ENCODE results near the gene GPR15. TPM values are rescaled to one million over a fixed set of nuclear protein-coding genes. Genes with fewer than 3 reads are reported as not detected.

GPR15 gene
- polyA plus RNA-seq, 2 donors = 0.31 to 0.86 TPM

DNA sequence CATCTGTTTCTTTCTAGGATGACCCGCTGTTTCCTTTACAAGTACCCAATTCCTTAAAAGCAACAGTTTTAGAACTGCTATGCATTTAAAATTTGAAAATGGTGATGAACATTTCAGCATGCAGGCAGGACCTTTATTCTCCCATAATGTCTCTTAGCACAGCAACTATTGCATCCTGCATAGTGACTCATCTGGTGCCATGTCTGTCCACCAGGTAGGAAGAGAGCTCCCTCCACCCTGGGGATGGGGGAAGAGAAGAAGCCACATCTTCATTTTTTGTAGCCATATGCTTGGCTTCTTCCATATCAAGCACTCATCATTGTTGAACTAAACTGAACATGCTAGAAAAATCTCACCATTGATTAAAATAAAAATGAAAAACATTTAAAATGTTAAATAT, 9.9 kb downstream of the GPR15 start:
- Histone ChIP-seq H3K36me3 (ENCODE audit: control insufficient read depth in 2 of 2, insufficient read depth in 2 of 2, low read length in 1 of 2) (no peaks in the 10 kb centered on the region), H3K27ac (ENCODE audit: low read depth in 2 of 2, low read length in 1 of 2) (no peak overlapping the region), H3K4me3 (ENCODE audit: low read depth in 1 of 2, low read length in 2 of 2) (no peak overlapping the region), H3K27me3 (ENCODE audit: control insufficient read depth in 1 of 2, insufficient read depth in 2 of 2, low read length in 2 of 2) (no peaks in the 10 kb centered on the region), H3K4me1 (ENCODE audit: control insufficient read depth in 2 of 2, insufficient read depth in 2 of 2, low read length in 1 of 2) (no peaks in the 10 kb centered on the region), H3K9me3 (ENCODE audit: control insufficient read depth in 2 of 2, insufficient read depth in 1 of 2, low read depth in 1 of 2, low read length in 1 of 2) (no peaks in the 10 kb centered on the region)
- 91 to 92% methylated on average over 1 of the region's 1 CpG for WGBS, 2 donors

DNA sequence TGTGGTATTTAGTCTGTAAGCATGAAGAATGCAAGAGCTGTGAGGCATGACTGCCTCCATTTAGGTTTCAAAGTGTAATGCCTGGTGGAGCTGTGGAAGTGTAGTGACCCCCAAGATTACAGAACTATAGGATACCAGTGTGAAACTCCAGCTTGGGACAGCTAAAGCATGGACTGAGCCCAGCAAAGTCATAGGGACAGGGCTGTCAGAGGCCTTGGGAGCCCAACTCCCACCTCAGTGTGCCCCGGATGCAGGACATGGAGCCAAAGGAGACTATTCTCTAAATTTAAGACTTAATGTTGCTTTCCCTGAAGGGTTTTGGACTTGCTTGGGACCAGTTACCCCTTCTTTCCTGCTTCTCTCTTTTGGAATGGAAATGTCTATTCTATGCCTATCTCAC, 10.8 kb downstream of the GPR15 start:
- 91 to 92% methylated on average over 1 of the region's 1 CpG for WGBS, 2 donors
- H3K4me3 ChIP-seq (ENCODE audit: low read depth in 1 of 2, low read length in 2 of 2) = no peak overlapping the region
- H3K4me1 ChIP-seq (ENCODE audit: control insufficient read depth in 2 of 2, insufficient read depth in 2 of 2, low read length in 1 of 2) = no peaks in the 10 kb centered on the region
- H3K27ac ChIP-seq (ENCODE audit: low read depth in 2 of 2, low read length in 1 of 2) = no peak overlapping the region
- H3K27me3 ChIP-seq (ENCODE audit: control insufficient read depth in 1 of 2, insufficient read depth in 2 of 2, low read length in 2 of 2) = no peaks in the 10 kb centered on the region
- no peaks in the 10 kb centered on the region for H3K9me3 ChIP-seq (ENCODE audit: control insufficient read depth in 2 of 2, insufficient read depth in 1 of 2, low read depth in 1 of 2, low read length in 1 of 2)
- H3K36me3 ChIP-seq (ENCODE audit: control insufficient read depth in 2 of 2, insufficient read depth in 2 of 2, low read length in 1 of 2) = no peaks in the 10 kb centered on the region

DNA sequence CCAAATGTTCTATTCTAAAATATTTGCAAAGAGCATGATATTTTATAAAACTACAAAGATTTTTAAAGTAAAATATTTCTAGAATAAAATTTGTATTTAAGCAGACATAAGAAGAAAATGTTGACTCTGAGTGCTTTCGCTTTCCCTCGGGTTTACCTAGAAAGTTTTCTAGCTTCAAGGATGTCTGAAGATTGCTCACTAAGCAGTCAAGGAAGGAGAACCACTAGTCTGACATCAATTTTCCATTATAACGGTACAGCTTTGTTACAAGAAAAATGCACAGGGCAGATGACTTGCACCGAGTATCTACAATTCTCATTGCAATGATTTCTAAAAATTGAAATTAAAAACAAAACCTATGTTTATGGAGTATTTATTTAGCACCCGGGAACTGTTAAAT, 14.2 kb downstream of the GPR15 start:
- no peak overlapping the region for H3K27ac ChIP-seq (ENCODE audit: low read depth in 2 of 2, low read length in 1 of 2)
- H3K4me3 ChIP-seq (ENCODE audit: low read depth in 1 of 2, low read length in 2 of 2) = no peak overlapping the region
- 67 to 74% methylated on average over 5 of the region's 5 CpGs for WGBS, 2 donors
- H3K4me1 ChIP-seq (ENCODE audit: control insufficient read depth in 2 of 2, insufficient read depth in 2 of 2, low read length in 1 of 2) = no peaks in the 10 kb centered on the region
- no peaks in the 10 kb centered on the region for H3K36me3 ChIP-seq (ENCODE audit: control insufficient read depth in 2 of 2, insufficient read depth in 2 of 2, low read length in 1 of 2)
- no peaks in the 10 kb centered on the region for H3K27me3 ChIP-seq (ENCODE audit: control insufficient read depth in 1 of 2, insufficient read depth in 2 of 2, low read length in 2 of 2)
- no peaks in the 10 kb centered on the region for H3K9me3 ChIP-seq (ENCODE audit: control insufficient read depth in 2 of 2, insufficient read depth in 1 of 2, low read depth in 1 of 2, low read length in 1 of 2)

DNA sequence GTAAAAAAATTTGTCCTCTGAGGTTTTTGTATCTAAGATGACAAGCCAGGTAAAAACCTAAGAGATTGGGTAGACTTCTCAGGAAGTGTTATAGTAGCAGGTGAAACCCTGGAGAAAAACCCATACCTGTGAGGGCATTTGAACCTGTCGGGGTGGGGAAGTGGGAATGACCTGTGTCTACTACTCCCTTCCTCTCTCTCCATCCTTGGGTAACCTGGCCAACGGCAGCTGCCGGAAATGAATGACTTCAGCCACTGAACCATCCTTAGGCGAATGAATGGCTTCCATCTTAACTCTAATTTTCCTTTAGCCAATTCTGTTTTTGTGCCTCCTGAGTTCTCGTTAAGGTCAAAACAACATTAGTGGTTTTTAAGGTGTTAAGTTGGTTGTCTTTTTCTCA, 16.8 kb downstream of the GPR15 start:
- Histone ChIP-seq H3K9me3 (ENCODE audit: control insufficient read depth in 2 of 2, insufficient read depth in 1 of 2, low read depth in 1 of 2, low read length in 1 of 2) (no peaks in the 10 kb centered on the region), H3K4me3 (ENCODE audit: low read depth in 1 of 2, low read length in 2 of 2) (no peak overlapping the region), H3K27me3 (ENCODE audit: control insufficient read depth in 1 of 2, insufficient read depth in 2 of 2, low read length in 2 of 2) (no peaks in the 10 kb centered on the region), H3K27ac (ENCODE audit: low read depth in 2 of 2, low read length in 1 of 2) (no peak overlapping the region), H3K36me3 (ENCODE audit: control insufficient read depth in 2 of 2, insufficient read depth in 2 of 2, low read length in 1 of 2) (no peaks in the 10 kb centered on the region), H3K4me1 (ENCODE audit: control insufficient read depth in 2 of 2, insufficient read depth in 2 of 2, low read length in 1 of 2) (no peaks in the 10 kb centered on the region)
- WGBS, 2 donors = 70 to 77% methylated on average over 5 of the region's 5 CpGs

DNA sequence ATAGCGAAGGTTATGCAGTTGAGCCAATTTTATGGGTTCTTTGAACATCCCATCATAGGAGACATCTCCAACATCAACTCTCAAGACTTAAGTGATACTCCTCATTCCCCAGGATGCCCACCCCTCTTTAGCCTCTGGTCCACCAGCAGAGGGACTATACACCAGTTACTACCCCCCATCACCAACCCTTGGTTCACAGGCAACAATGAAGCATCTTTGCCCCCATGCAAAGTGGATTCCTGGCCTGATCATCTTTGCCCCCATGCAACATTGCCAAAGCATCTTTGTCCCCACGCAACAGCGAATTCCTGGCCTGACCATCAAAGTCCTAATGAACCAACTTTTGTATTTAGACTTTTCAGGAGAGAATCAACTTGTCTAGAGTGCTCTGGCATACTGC, 19.1 kb downstream of the GPR15 start:
- Histone ChIP-seq H3K27me3 (ENCODE audit: control insufficient read depth in 1 of 2, insufficient read depth in 2 of 2, low read length in 2 of 2) (no peaks in the 10 kb centered on the region), H3K4me1 (ENCODE audit: control insufficient read depth in 2 of 2, insufficient read depth in 2 of 2, low read length in 1 of 2) (no peaks in the 10 kb centered on the region), H3K36me3 (ENCODE audit: control insufficient read depth in 2 of 2, insufficient read depth in 2 of 2, low read length in 1 of 2) (no peaks in the 10 kb centered on the region), H3K4me3 (ENCODE audit: low read depth in 1 of 2, low read length in 2 of 2) (no peak overlapping the region), H3K9me3 (ENCODE audit: control insufficient read depth in 2 of 2, insufficient read depth in 1 of 2, low read depth in 1 of 2, low read length in 1 of 2) (no peaks in the 10 kb centered on the region), H3K27ac (ENCODE audit: low read depth in 2 of 2, low read length in 1 of 2) (peak overlapping the region in 1 of 2 donors; percentile 13)
- 92% methylated on average over 3 of the region's 3 CpGs for WGBS, 2 donors

DNA sequence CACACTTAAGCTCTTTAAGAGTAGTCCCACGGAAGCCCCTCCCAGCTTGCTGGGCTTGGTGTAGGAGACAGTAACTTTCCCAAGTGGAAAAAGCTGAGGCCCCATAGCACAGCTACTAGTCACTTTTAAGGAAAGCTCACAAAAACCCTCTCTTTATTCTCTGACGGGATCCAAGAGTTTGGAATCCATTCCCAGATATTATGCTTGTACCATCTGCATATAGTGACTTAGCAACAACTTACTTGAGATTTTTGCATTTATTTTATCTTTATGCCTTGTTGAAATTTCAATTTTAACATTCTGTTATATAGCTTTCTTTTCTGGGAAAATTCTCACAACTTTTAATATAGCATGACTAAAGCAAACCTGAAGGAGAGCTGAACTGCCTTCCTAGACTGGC, 19.5 kb downstream of the GPR15 start:
- H3K9me3 ChIP-seq (ENCODE audit: control insufficient read depth in 2 of 2, insufficient read depth in 1 of 2, low read depth in 1 of 2, low read length in 1 of 2) = no peaks in the 10 kb centered on the region
- H3K27me3 ChIP-seq (ENCODE audit: control insufficient read depth in 1 of 2, insufficient read depth in 2 of 2, low read length in 2 of 2) = no peaks in the 10 kb centered on the region
- H3K27ac ChIP-seq (ENCODE audit: low read depth in 2 of 2, low read length in 1 of 2) = no peak overlapping the region
- WGBS, 2 donors = 88 to 95% methylated on average over 2 of the region's 2 CpGs
- no peaks in the 10 kb centered on the region for H3K4me1 ChIP-seq (ENCODE audit: control insufficient read depth in 2 of 2, insufficient read depth in 2 of 2, low read length in 1 of 2)
- no peak overlapping the region for H3K4me3 ChIP-seq (ENCODE audit: low read depth in 1 of 2, low read length in 2 of 2)
- no peaks in the 10 kb centered on the region for H3K36me3 ChIP-seq (ENCODE audit: control insufficient read depth in 2 of 2, insufficient read depth in 2 of 2, low read length in 1 of 2)

DNA sequence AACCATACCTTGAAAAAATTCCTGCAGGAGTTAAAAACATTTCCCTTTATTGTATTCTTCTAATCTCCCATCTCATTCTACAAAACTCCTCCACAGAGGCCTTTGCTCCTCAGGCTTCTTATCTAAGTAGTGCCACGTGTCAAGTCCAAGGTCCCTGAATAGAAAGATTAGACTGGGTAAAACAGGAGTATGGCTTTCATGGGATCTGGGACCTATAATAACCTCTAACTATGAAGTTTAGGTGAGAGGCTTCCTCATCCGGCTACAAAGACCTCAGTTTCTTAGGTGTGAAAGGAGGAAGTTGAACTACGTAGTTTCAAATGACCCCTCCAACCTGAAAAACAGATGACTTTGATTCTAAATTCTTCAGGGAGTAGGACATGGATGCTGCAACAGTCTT, 20.0 kb downstream of the GPR15 start:
- WGBS, 2 donors = 60 to 75% methylated on average over 3 of the region's 3 CpGs
- Histone ChIP-seq H3K4me3 (ENCODE audit: low read depth in 1 of 2, low read length in 2 of 2) (no peak overlapping the region), H3K36me3 (ENCODE audit: control insufficient read depth in 2 of 2, insufficient read depth in 2 of 2, low read length in 1 of 2) (no peaks in the 10 kb centered on the region), H3K27me3 (ENCODE audit: control insufficient read depth in 1 of 2, insufficient read depth in 2 of 2, low read length in 2 of 2) (no peaks in the 10 kb centered on the region), H3K27ac (ENCODE audit: low read depth in 2 of 2, low read length in 1 of 2) (no peak overlapping the region), H3K9me3 (ENCODE audit: control insufficient read depth in 2 of 2, insufficient read depth in 1 of 2, low read depth in 1 of 2, low read length in 1 of 2) (no peaks in the 10 kb centered on the region), H3K4me1 (ENCODE audit: control insufficient read depth in 2 of 2, insufficient read depth in 2 of 2, low read length in 1 of 2) (no peaks in the 10 kb centered on the region)

DNA sequence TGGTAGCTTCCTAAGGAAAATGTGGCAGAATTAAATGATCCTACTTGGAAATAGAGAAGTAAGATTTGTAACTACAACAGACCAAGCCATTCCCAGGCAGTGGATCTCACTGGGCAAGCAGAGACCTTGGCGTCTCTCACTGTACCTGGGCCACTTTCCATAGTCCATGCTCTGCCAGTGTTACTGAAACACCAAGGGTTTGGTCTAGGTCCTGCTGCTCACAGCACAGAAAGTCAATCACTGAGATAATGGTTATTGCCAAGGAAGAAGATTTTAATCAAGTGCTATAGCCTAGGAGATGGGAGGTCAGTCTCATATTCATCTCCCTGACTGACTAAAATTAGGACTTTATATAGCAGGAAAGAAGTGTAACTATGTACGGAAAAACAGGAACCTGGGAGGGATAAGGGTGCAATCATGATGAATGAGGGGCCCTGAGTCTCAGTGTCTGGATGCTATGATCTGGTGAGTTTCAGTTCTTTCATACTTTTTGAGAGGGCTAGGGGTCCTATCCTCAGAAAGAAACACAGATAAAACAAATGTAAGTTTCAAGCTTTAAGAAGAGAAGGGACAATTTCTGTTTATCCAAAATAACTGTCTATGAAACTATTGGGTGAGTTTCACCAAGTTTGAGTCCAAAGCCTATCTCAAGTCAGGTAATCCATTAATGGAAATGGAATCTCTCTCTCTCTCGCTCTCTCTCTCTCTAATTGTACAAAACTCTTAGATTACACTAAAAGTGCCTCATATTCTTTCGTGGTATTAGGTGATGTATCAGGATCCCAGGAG, 20.6 kb downstream of the GPR15 start:
- WGBS, 2 donors = 62 to 74% methylated on average over 4 of the region's 4 CpGs
- no peak overlapping the region for H3K4me3 ChIP-seq (ENCODE audit: low read depth in 1 of 2, low read length in 2 of 2)
- no peaks in the 10 kb centered on the region for H3K4me1 ChIP-seq (ENCODE audit: control insufficient read depth in 2 of 2, insufficient read depth in 2 of 2, low read length in 1 of 2)
- H3K36me3 ChIP-seq (ENCODE audit: control insufficient read depth in 2 of 2, insufficient read depth in 2 of 2, low read length in 1 of 2) = no peaks in the 10 kb centered on the region
- H3K9me3 ChIP-seq (ENCODE audit: control insufficient read depth in 2 of 2, insufficient read depth in 1 of 2, low read depth in 1 of 2, low read length in 1 of 2) = no peaks in the 10 kb centered on the region
- peak overlapping the region in 1 of 2 donors; percentile 66 for H3K27ac ChIP-seq (ENCODE audit: low read depth in 2 of 2, low read length in 1 of 2)
- no peaks in the 10 kb centered on the region for H3K27me3 ChIP-seq (ENCODE audit: control insufficient read depth in 1 of 2, insufficient read depth in 2 of 2, low read length in 2 of 2)

DNA sequence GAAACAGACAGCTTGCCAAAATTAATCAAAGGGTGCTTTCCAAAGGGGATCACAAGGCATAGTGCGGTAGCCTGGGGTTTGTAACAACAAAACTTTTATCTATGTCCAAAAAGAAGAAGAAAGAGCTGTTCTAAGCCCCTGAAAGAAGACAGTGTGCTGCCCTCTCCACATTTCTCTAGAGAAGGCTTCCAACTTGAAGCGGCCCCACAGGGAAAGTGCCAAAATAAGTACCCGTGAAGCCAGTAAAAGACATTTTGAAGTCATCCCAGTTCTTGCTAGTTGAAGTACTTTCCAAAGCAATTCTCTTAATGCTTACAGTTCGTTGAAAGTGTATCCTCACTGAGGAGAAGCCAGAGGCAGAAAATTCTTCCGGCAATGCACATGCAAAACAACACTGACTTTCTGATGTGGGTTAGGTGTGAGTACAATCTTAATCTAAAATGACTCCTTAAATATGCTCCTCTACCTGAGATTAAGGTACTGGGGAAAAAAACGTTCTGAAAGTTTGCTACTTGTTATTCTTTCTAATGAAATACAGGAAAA, 21.3 kb downstream of the GPR15 start:
- 41 to 59% methylated on average over 6 of the region's 6 CpGs for WGBS, 2 donors
- Histone ChIP-seq H3K36me3 (ENCODE audit: control insufficient read depth in 2 of 2, insufficient read depth in 2 of 2, low read length in 1 of 2) (no peaks in the 10 kb centered on the region), H3K4me1 (ENCODE audit: control insufficient read depth in 2 of 2, insufficient read depth in 2 of 2, low read length in 1 of 2) (no peaks in the 10 kb centered on the region), H3K27ac (ENCODE audit: low read depth in 2 of 2, low read length in 1 of 2) (peak overlapping the region in 1 of 2 donors; percentile 42), H3K27me3 (ENCODE audit: control insufficient read depth in 1 of 2, insufficient read depth in 2 of 2, low read length in 2 of 2) (no peaks in the 10 kb centered on the region), H3K4me3 (ENCODE audit: low read depth in 1 of 2, low read length in 2 of 2) (no peak overlapping the region), H3K9me3 (ENCODE audit: control insufficient read depth in 2 of 2, insufficient read depth in 1 of 2, low read depth in 1 of 2, low read length in 1 of 2) (no peaks in the 10 kb centered on the region)

DNA sequence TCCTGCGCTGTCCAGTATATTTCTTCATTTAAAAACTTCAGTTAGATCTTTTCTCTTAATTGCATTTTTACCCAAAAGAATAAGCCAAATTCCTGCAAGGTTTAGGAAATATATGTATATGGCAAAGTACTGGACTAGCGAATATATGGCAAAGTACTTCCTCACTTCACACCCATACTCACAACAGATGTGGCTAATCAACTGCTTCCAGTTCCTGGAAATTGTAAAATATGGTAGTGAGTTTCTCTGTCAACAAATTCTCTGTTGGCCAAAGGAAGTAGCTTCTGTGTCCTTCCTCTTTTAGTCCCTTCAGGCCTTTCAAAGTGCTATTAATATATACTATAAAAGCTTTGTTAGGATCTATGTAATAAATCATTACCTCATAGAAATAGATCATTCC, 22.0 kb downstream of the GPR15 start:
- H3K4me3 ChIP-seq (ENCODE audit: low read depth in 1 of 2, low read length in 2 of 2) = no peak overlapping the region
- H3K4me1 ChIP-seq (ENCODE audit: control insufficient read depth in 2 of 2, insufficient read depth in 2 of 2, low read length in 1 of 2) = no peaks in the 10 kb centered on the region
- H3K9me3 ChIP-seq (ENCODE audit: control insufficient read depth in 2 of 2, insufficient read depth in 1 of 2, low read depth in 1 of 2, low read length in 1 of 2) = no peaks in the 10 kb centered on the region
- H3K27me3 ChIP-seq (ENCODE audit: control insufficient read depth in 1 of 2, insufficient read depth in 2 of 2, low read length in 2 of 2) = no peaks in the 10 kb centered on the region
- no peaks in the 10 kb centered on the region for H3K36me3 ChIP-seq (ENCODE audit: control insufficient read depth in 2 of 2, insufficient read depth in 2 of 2, low read length in 1 of 2)
- 76 to 80% methylated on average over 2 of the region's 2 CpGs for WGBS, 2 donors
- H3K27ac ChIP-seq (ENCODE audit: low read depth in 2 of 2, low read length in 1 of 2) = no peak overlapping the region
